ENCODE measurements around the gene AIMP1.

The AIMP1 gene

GRCh38 chr4:106301393-106302061 is 14.8 kb upstream of the AIMP1 start:
- no peak for DNase-seq (ENCODE audit: low spot score in 2 of 2)
- Mint-ChIP-seq H3K27me3 (no peaks in the 10 kb centered on the region), H3K4me1 (peaks cover 11% of the 10 kb centered on the region), H3K9me3 (no peaks in the 10 kb centered on the region), H3K36me3 (peaks cover 23% of the 10 kb centered on the region), H3K27ac (no peak overlapping the region), H3K4me3 (no peak overlapping the region)
- ATAC-seq (ENCODE audit: low read depth), result no peak

- no peak overlapping the region for H3K4me3 Mint-ChIP-seq
- no peaks in the 10 kb centered on the region for H3K9me3 Mint-ChIP-seq
- no peaks in the 10 kb centered on the region for H3K27me3 Mint-ChIP-seq
- no peak for DNase-seq (ENCODE audit: low spot score in 2 of 2)
- no peak overlapping the region for H3K27ac Mint-ChIP-seq
- ATAC-seq (ENCODE audit: low read depth), result no peak
- H3K36me3 Mint-ChIP-seq, result peaks cover 21% of the 10 kb centered on the region
- peaks cover 11% of the 10 kb centered on the region for H3K4me1 Mint-ChIP-seq
Measured at GRCh38 chr4:106302062-106302438, 14.3 kb upstream of the AIMP1 start.

DNA sequence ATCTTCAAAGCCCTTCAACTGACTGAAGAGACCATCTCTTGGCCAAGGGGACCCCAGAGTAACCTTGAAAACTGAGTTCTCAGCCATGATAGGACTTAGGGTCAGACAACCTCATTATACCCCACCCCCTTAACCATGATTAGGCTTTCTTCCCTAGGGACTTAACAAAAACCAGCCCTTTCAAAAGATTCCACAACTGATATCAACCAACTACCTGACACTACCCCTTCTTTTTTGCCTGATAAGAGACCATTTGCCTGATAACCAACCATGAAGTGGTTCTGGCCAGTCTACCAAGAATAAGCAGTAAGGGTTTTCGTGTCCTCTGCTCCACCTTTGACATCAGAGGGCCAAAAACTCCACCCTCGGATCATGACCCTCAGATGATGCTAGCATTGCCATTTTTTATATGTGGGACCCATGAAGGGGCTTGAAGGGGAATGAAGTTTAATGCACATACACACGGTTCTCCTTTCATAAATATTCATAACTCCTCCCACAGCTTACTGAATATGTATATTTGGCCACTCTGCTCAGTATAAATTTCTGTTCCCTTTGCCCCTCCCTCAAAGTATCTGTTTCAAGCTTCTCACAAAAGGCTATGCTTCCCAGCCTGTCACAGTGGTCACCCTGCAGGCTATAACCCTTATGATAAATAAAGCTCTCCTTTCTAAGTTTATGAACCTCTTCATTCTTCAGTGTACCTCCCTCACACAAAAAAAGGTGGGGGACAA is 12.6 kb upstream of the AIMP1 start:
- H3K36me3 Mint-ChIP-seq, result peaks cover 22% of the 10 kb centered on the region
- H3K9me3 Mint-ChIP-seq, result no peaks in the 10 kb centered on the region
- H3K27me3 Mint-ChIP-seq, result no peaks in the 10 kb centered on the region
- peak overlapping the region; percentile 29 for H3K27ac Mint-ChIP-seq
- ATAC-seq (ENCODE audit: low read depth) (no peak), DNase-seq (ENCODE audit: low spot score in 2 of 2) (no peak)
- H3K4me1 Mint-ChIP-seq, result peaks cover 14% of the 10 kb centered on the region
- no peak overlapping the region for H3K4me3 Mint-ChIP-seq

- ATAC-seq (ENCODE audit: low read depth) (no peak), DNase-seq (ENCODE audit: low spot score in 2 of 2) (no peak)
- H3K9me3 Mint-ChIP-seq, result no peaks in the 10 kb centered on the region
- H3K27ac Mint-ChIP-seq, result no peak overlapping the region
- peaks cover 14% of the 10 kb centered on the region for H3K4me1 Mint-ChIP-seq
- peaks cover 22% of the 10 kb centered on the region for H3K36me3 Mint-ChIP-seq
- H3K27me3 Mint-ChIP-seq, result no peaks in the 10 kb centered on the region
- no peak overlapping the region for H3K4me3 Mint-ChIP-seq
Measured at GRCh38 chr4:106304632-106305031, 11.7 kb upstream of the AIMP1 start.

DNA sequence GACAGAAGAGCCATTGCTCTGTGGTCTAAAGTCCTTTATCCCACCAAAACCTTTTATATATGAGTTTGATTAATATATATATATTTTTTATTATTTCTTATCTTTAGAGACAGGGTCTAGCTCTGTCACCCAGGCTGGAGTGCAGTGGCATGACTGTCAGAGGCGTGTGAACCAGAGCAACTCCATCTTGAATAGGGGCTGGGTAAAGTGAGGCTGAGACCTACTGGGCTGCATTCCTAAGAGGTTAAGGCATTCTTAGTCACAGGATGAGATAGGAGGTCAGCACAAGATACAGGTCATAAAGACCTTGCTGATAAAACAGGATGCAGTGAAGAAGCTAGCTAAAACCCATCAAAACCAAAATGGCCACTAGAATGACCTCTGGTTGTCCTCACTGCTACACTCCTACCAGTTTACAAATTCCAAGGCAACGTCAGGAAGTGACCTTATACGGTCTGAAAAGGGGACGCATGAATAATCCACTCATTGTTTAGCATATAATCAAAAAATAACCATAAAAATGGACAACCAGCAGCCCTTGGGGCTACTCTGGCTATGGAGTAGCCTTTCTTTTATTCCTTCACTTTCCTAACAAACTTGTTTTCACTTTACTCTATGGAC is 10.8 kb upstream of the AIMP1 start:
- DNase-seq (ENCODE audit: low spot score in 2 of 2), result no peak
- Mint-ChIP-seq H3K36me3 (peaks cover 16% of the 10 kb centered on the region), H3K27me3 (no peaks in the 10 kb centered on the region), H3K4me3 (no peak overlapping the region), H3K9me3 (no peaks in the 10 kb centered on the region), H3K27ac (no peak overlapping the region), H3K4me1 (peaks cover 14% of the 10 kb centered on the region)
- ATAC-seq (ENCODE audit: low read depth), result no peak

DNA sequence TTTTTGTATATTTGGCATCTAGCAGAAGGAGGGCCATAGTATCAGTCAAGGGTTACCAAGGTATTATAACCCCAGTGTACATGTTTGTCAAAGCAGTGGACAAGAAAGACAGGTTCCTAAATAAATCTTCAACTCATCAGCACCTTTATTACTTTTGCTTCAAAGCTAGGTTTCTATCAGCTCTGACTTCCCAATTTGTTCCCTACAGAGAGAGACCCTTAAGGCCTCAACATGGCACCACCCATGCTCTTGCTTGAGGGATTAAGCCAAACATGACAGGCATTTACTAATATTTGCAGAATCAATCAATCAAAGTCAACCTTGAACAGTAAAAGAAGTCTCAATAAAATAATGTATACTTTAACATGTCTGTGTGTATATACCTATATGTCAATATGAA is 9.8 kb upstream of the AIMP1 start:
- Mint-ChIP-seq H3K4me3 (no peak overlapping the region), H3K4me1 (peaks cover 13% of the 10 kb centered on the region), H3K36me3 (peaks cover 14% of the 10 kb centered on the region), H3K9me3 (no peaks in the 10 kb centered on the region), H3K27ac (no peak overlapping the region), H3K27me3 (no peaks in the 10 kb centered on the region)
- DNase-seq (ENCODE audit: low spot score in 2 of 2) (no peak), ATAC-seq (ENCODE audit: low read depth) (no peak)

DNA sequence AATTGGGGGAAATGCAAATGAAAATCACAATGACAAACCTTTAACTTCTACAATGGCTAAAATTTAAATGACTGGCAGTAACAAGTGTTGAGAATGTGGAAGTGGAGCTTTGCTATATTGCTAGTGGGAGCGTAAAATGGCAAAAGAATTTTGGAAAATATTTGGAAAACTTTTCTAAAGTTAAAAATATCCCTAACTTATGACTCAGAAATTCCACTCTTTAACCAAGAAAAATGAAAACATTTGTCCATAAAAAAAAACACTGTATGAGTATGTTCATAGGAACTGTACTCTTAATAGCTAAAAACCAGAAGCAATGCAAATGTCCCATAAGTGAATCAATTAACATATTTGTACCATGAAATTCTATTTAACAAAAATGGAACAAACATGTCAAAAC is 4.0 kb upstream of the AIMP1 start:
- H3K27ac Mint-ChIP-seq, result no peak overlapping the region
- no peaks in the 10 kb centered on the region for H3K9me3 Mint-ChIP-seq
- H3K27me3 Mint-ChIP-seq, result no peaks in the 10 kb centered on the region
- peaks cover 16% of the 10 kb centered on the region for H3K4me1 Mint-ChIP-seq
- H3K36me3 Mint-ChIP-seq, result peaks cover 3% of the 10 kb centered on the region
- no peak overlapping the region for H3K4me3 Mint-ChIP-seq
- ATAC-seq (ENCODE audit: low read depth) (no peak), DNase-seq (ENCODE audit: low spot score in 2 of 2) (no peak)

GRCh38 chr4:106312997-106313522 is 3.3 kb upstream of the AIMP1 start:
- no peaks in the 10 kb centered on the region for H3K9me3 Mint-ChIP-seq
- H3K27me3 Mint-ChIP-seq, result no peaks in the 10 kb centered on the region
- no peak for DNase-seq (ENCODE audit: low spot score in 2 of 2)
- H3K4me3 Mint-ChIP-seq, result peak overlapping the region; percentile 51
- peak overlapping the region; percentile 76 for H3K27ac Mint-ChIP-seq
- ATAC-seq (ENCODE audit: low read depth), result no peak
- H3K36me3 Mint-ChIP-seq, result peaks cover 3% of the 10 kb centered on the region
- H3K4me1 Mint-ChIP-seq, result peaks cover 16% of the 10 kb centered on the region

GRCh38 chr4:106314960-106315359 is 1.4 kb upstream of the AIMP1 start:
- Mint-ChIP-seq H3K4me3 (peak overlapping the region; percentile 80), H3K4me1 (peaks cover 21% of the 10 kb centered on the region), H3K9me3 (no peaks in the 10 kb centered on the region), H3K36me3 (peaks cover under 1% of the 10 kb centered on the region), H3K27me3 (no peaks in the 10 kb centered on the region), H3K27ac (no peak overlapping the region)
- DNase-seq (ENCODE audit: low spot score in 2 of 2) (no peak), ATAC-seq (ENCODE audit: low read depth) (no peak)

DNA sequence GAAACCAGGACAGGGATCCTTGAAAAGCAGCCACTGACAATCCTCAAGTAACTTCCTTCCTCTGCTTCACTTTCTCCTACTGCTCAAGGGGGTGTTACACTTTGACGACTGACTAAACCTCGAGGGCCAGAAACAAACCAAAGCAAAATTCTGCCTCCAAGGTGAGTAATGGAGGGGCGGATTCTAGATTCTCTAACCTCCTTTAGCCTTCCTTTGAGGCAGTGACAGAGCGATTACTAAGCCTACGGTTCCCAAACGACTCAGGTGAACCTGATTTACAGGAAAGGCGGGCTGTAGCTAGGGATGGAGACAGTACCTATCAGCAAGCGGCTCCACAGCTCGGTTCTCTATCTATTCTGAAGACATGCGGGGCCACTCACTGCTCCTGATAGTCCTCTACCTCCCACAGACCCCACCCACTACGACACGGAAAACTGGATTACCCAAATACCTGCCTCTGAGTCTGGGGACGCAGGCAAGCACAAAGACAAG is 828 bp upstream of the AIMP1 start:
- peaks cover 6% of the 10 kb centered on the region for H3K36me3 Mint-ChIP-seq
- H3K27ac Mint-ChIP-seq, result no peak overlapping the region
- H3K9me3 Mint-ChIP-seq, result no peaks in the 10 kb centered on the region
- H3K27me3 Mint-ChIP-seq, result no peaks in the 10 kb centered on the region
- no peak overlapping the region for H3K4me3 Mint-ChIP-seq
- H3K4me1 Mint-ChIP-seq, result peaks cover 21% of the 10 kb centered on the region
- DNase-seq (ENCODE audit: low spot score in 2 of 2), result peak in 1 of 2 donors; percentile 38
- ATAC-seq (ENCODE audit: low read depth), result peak; percentile 12

GRCh38 chr4:106316773-106317409 is 541 bp downstream of the AIMP1 start:
- peaks cover 12% of the 10 kb centered on the region for H3K36me3 Mint-ChIP-seq
- H3K27me3 Mint-ChIP-seq, result no peaks in the 10 kb centered on the region
- ATAC-seq (ENCODE audit: low read depth), result no peak
- DNase-seq (ENCODE audit: low spot score in 2 of 2), result peak in 1 of 2 donors; percentile 7
- H3K9me3 Mint-ChIP-seq, result no peaks in the 10 kb centered on the region
- H3K27ac Mint-ChIP-seq, result no peak overlapping the region
- peaks cover 21% of the 10 kb centered on the region for H3K4me1 Mint-ChIP-seq
- H3K4me3 Mint-ChIP-seq, result no peak overlapping the region

GRCh38 chr4:106317815-106318214 is 1.5 kb downstream of the AIMP1 start:
- H3K27me3 Mint-ChIP-seq, result no peaks in the 10 kb centered on the region
- no peak overlapping the region for H3K27ac Mint-ChIP-seq
- ATAC-seq (ENCODE audit: low read depth) (no peak), DNase-seq (ENCODE audit: low spot score in 2 of 2) (no peak)
- no peak overlapping the region for H3K4me3 Mint-ChIP-seq
- peaks cover 24% of the 10 kb centered on the region for H3K4me1 Mint-ChIP-seq
- H3K36me3 Mint-ChIP-seq, result peaks cover 12% of the 10 kb centered on the region
- no peaks in the 10 kb centered on the region for H3K9me3 Mint-ChIP-seq

DNA sequence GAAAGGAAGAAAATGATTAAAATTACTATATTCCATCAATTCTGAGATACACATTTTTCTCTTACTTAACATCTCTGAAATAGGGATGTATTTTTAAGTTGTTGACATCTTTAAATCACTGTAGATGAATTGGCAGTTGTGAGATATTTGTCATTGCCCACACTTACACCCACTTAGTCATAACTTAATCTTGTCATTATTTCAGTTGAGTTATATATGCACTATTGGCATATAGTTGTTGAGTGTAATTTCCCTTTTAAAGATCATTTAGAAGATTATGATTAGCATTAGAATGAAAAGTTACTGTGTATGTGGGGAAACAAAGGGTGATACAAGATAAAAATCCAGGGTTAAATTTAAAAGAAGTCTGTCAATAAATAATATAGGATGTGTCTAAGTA is 2.2 kb downstream of the AIMP1 start:
- no peak for DNase-seq (ENCODE audit: low spot score in 2 of 2)
- Mint-ChIP-seq H3K4me1 (peaks cover 19% of the 10 kb centered on the region), H3K27ac (no peak overlapping the region)

GRCh38 chr4:106320235-106320634 is 3.9 kb downstream of the AIMP1 start:
- no peaks in the 10 kb centered on the region for H3K27me3 Mint-ChIP-seq
- H3K4me3 Mint-ChIP-seq, result no peak overlapping the region
- H3K4me1 Mint-ChIP-seq, result peaks cover 13% of the 10 kb centered on the region
- DNase-seq (ENCODE audit: low spot score in 2 of 2), result no peak
- peaks cover 14% of the 10 kb centered on the region for H3K36me3 Mint-ChIP-seq
- H3K27ac Mint-ChIP-seq, result no peak overlapping the region
- no peak for ATAC-seq (ENCODE audit: low read depth)
- H3K9me3 Mint-ChIP-seq, result no peaks in the 10 kb centered on the region

More for the DNA sequence above, 2.2 kb downstream of the AIMP1 start:
- no peaks in the 10 kb centered on the region for H3K27me3 Mint-ChIP-seq
- H3K9me3 Mint-ChIP-seq, result no peaks in the 10 kb centered on the region
- ATAC-seq (ENCODE audit: low read depth), result no peak
- peaks cover 12% of the 10 kb centered on the region for H3K36me3 Mint-ChIP-seq
- H3K4me3 Mint-ChIP-seq, result no peak overlapping the region
